WI38 (cell line): ENCODE results near the gene PRXL2B.
"Not testable (repeated sequence)": the region's sequence is repeated elsewhere in the genome, so short reads cannot be mapped to it uniquely, and the experiment has no call there.

Source experiments
- H3K4me3 ChIP-seq: 2 replicates; pipeline ENCODE4 v1.5.1; 2011; ENCODE audit warnings: low read depth, mild to moderate bottlenecking, control low read depth, low read length
- TF ChIP-seq, protein P1 (sequence below): IDR thresholded peaks from 2 replicates; pipeline ENCODE4 v1.5.1; 2012; ENCODE audit warnings: low read depth, mild to moderate bottlenecking, control low read depth, low read length

The PRXL2B gene

DNA sequence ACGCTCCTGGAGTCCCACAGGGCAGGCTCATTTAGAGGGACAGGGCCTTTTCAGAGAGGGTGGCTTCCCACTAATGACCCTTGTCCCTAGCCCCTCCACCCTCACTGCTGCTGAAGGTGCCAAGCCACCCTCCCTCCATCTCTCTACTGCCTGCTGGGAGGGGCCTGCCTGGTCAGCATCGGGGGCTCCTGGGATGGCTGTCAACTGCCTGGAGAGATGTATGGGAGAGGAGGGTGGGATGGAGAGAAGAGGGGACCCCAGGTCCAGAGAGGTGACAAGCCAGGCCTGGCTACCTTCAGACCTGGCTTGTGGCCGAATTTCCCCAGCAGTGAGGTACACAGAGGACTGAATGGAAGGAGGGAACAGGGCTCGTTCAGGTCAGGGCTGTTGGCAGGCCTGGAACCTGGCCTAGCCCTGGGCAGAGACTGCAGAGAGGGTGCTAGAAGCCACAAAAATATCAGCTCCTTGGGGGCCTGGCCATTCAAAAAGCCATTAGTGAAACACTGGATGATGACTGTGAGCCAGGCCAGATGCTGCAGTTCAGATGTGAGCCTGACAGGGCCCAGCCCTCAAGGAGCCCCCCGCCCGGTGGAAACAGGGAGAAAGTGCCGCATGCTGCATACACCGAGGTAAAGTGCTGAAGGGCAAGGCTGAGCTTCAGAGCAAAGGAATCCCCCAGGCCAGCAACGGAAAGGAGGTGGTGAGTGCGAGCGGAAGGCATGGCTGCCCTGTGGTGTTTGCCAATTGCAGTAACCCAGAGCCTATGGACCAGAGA lies 26.2 kb downstream of the PRXL2B start:
- TF ChIP-seq, protein P1, sequence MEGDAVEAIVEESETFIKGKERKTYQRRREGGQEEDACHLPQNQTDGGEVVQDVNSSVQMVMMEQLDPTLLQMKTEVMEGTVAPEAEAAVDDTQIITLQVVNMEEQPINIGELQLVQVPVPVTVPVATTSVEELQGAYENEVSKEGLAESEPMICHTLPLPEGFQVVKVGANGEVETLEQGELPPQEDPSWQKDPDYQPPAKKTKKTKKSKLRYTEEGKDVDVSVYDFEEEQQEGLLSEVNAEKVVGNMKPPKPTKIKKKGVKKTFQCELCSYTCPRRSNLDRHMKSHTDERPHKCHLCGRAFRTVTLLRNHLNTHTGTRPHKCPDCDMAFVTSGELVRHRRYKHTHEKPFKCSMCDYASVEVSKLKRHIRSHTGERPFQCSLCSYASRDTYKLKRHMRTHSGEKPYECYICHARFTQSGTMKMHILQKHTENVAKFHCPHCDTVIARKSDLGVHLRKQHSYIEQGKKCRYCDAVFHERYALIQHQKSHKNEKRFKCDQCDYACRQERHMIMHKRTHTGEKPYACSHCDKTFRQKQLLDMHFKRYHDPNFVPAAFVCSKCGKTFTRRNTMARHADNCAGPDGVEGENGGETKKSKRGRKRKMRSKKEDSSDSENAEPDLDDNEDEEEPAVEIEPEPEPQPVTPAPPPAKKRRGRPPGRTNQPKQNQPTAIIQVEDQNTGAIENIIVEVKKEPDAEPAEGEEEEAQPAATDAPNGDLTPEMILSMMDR, result no peak
- H3K4me3 ChIP-seq, result no peak overlapping the region

DNA sequence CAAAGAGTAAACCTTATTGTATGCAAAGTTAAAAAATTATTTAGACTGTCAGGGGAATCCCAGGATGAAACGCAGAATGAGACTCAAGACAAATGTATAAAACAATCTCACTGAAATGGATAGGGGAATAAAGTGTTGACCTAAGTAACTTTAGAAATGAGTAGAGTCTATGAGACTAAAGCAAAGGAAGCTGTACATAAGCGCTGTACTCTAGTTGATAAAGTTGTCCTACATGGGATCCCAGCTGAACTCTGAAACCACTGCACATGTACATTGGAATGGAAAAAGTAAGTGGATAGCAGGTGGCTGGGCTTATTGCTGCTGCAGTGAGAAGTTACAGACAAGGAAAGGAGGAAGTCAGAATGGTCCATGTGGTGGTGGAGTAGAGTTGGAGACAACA lies 27.6 kb downstream of the PRXL2B start:
- H3K4me3 ChIP-seq, result no peak overlapping the region
- TF ChIP-seq, protein P1, result no peak

DNA sequence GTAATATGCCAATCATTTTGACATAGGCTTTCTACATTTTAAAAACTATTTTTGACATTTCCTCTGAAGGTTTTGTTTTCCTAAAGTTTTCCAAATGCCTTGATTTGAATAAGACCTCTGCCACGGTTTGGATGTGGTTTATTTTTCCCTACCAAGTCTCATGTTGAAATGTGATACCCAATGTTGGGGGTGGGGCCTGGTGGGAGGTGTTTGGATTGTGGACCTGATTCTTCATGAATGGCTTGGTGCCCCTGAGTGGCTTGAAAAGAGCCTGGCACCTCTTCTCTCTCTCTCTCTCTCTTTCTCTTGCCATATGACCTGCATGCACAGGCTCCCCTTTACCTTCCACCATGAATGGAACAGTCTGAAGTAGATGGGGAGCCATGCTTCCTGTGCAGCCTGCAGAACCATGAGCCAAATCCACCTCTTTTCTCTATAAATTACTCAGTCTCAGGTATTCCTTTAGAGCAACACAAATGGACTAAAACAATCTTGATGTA lies 31.4 kb downstream of the PRXL2B start:
- TF ChIP-seq, protein P1, result no peak

DNA sequence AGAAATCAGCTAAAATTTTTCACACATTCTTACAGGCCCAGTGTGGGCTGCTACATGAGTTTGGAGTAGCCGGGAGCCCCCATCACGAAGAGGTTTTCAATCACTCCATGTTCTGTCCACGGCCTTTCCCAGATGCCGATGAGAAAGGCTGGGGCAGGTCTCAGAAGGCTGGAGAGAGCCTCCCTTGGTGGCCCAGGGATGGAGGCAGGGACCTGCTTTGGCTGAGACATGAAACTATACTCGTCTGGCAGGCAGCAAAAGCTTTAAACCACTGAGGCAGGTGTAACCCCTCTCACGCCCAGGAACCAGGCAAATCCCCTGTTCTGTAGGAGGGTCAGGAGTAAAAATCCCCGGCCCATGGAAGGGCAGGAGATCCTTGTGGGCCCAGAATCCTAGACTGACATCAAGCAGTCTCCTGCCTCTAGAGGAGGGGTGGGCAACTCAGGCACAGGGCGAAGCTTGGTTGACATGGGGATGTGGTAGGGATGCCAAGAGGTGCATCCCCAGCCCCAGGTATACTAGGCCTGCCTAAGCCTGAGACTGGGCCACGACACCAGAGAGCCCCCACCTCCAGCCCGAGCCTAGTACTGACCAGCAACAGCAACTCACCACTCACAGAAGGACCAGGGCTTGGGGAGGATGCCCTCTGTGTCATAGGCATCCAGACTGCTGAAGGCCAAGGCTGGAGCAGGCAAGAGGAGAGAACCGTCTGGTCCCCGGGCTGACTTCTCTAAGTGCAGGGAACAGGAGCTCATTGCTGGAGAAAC lies 37.2 kb downstream of the PRXL2B start:
- TF ChIP-seq, protein P1, result no peak
- H3K4me3 ChIP-seq, result no peak overlapping the region

More for the DNA sequence above, 31.4 kb downstream of the PRXL2B start:
- no peak overlapping the region for H3K4me3 ChIP-seq

DNA sequence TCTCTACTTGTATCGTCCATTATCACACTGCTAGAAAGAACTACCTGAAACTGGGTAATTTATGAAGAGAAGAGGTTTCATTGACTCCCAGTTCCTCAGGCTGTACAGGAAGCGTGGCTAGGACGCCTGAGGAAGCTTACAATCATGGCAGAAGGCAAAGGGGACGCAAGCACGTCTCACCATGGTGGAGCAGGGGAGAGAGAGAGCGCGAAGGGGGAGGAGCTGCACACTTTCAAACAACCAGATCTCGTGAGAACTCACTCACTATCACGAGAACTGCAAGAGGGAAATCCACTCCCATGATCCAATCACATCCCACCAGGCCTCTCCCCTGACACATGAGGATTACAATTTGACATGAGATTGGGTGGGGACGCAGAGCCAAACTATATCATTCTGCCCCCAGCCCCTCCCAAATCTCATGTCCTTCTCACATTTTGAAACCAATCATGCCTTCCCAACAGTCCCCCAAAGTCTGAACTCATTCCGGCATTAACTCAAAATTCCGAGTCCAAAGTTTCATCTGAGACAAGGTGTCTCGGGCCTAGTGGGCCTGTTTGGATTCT lies 38.2 kb downstream of the PRXL2B start:
- TF ChIP-seq, protein P1, result no peak
- H3K4me3 ChIP-seq, result no peak overlapping the region

DNA sequence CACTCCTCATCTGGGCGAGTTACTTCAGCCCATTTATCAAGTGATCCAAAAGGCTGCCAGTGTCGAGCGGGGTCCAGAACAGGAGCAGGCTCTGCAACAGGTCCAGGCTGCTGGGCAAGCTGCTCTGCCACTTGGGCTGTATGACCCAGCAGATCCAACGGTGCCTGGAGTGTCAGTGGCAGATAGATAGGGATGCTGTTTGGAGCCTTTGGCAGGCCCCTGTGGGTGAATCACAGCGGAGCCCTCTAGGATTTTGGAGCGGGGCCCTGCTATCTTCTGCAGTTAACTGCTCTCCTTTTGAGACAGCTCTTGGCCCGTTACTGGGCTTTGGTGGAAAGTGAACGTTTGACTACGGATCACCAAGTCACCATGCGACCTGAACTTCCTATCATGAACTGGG lies 38.7 kb downstream of the PRXL2B start:
- H3K4me3 ChIP-seq, result no peak overlapping the region
- TF ChIP-seq, protein P1, result no peak

DNA sequence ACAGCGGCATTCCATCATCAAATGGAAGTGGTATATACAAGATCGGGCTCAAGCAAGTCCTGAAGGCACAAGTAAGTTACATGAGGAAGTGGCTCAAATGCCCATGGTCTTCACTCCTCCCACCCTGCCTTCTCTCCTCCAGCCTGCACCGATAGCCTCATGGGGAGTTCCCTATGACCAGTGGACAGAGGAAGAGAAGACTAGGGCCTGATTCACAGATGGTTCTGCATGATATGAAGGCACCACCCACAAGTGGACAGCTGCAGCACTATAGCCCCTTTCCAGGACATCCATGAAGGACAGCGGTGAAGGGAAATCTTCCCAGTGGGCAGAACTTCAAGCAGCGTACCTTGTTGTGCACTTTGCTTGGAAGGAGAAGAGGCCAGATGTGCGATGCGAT lies 39.2 kb downstream of the PRXL2B start:
- H3K4me3 ChIP-seq, result not testable (repeated sequence)
